Measurements from ENCODE around the gene EN1. TPM values are rescaled to one million over a fixed set of nuclear protein-coding genes. Genes with fewer than 3 reads are reported as not detected.

Gene EN1
- total and polyA plus RNA-seq, 2 of the 13 experiments (the other 11 are each of a cell fraction or from before 2014, with no cell fraction given) = not detected

- TF ChIP-seq, protein P1, sequence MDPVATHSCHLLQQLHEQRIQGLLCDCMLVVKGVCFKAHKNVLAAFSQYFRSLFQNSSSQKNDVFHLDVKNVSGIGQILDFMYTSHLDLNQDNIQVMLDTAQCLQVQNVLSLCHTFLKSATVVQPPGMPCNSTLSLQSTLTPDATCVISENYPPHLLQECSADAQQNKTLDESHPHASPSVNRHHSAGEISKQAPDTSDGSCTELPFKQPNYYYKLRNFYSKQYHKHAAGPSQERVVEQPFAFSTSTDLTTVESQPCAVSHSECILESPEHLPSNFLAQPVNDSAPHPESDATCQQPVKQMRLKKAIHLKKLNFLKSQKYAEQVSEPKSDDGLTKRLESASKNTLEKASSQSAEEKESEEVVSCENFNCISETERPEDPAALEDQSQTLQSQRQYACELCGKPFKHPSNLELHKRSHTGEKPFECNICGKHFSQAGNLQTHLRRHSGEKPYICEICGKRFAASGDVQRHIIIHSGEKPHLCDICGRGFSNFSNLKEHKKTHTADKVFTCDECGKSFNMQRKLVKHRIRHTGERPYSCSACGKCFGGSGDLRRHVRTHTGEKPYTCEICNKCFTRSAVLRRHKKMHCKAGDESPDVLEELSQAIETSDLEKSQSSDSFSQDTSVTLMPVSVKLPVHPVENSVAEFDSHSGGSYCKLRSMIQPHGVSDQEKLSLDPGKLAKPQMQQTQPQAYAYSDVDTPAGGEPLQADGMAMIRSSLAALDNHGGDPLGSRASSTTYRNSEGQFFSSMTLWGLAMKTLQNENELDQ (CRISPR knock-in tag; IDR thresholded peaks at IDR 0.05; ENCODE audit: borderline replicate concordance) = no peak
- TF ChIP-seq CTCF (CRISPR knock-in tag; IDR thresholded peaks at IDR 0.05) = peak; percentile 81
- 0 out of 2 replicates have a peak, but pooled peaks have one; percentile 18 for TF ChIP-seq ZSCAN25 (CRISPR knock-in tag; IDR thresholded peaks at IDR 0.05)
- peak; percentile 95 for TF ChIP-seq STAG1 (CRISPR knock-in tag; IDR thresholded peaks at IDR 0.05)
- TF ChIP-seq GTF3A (CRISPR knock-in tag; conservative IDR thresholded peaks at IDR 0.05) = no peak
- no peak for TF ChIP-seq EHMT2 (IDR thresholded peaks at IDR 0.05; ENCODE audit: borderline replicate concordance, low read depth, low read length)
- TF ChIP-seq ZNF44 (CRISPR knock-in tag; IDR thresholded peaks at IDR 0.05) = peak; percentile 36; the same call in 1 of the 2 replicates
- peak; percentile 33 for TF ChIP-seq XRCC5 (optimal IDR thresholded peaks at IDR 0.05; ENCODE audit: low read length)
- TF ChIP-seq ZNF550 (CRISPR knock-in tag; IDR thresholded peaks at IDR 0.05; ENCODE audit: borderline replicate concordance) = no peak
- TF ChIP-seq KDM2A (CRISPR knock-in tag; IDR thresholded peaks at IDR 0.05; ENCODE audit: borderline replicate concordance, low read depth) = peak; percentile 35; the same call in 1 of the 2 replicates
Observed at GRCh38 chr2:118865106-118865505, 17.7 kb upstream of the EN1 start (continued).
